Measurements from ENCODE around the gene ADGRG6.

The ADGRG6 gene

GRCh38 chr6:142349215-142349823, 47.5 kb downstream of the ADGRG6 start:
- no peak for DNase-seq (ENCODE audit: low spot score)

- DNase-seq (ENCODE audit: low spot score) = no peak
Measured at GRCh38 chr6:142350309-142350708, 48.5 kb downstream of the ADGRG6 start.

GRCh38 chr6:142353690-142354089, 51.9 kb downstream of the ADGRG6 start:
- no peak for DNase-seq (ENCODE audit: low spot score)

- no peak for DNase-seq (ENCODE audit: low spot score)
Measured at GRCh38 chr6:142354650-142355049, 52.8 kb downstream of the ADGRG6 start.

GRCh38 chr6:142355520-142356174, 53.8 kb downstream of the ADGRG6 start:
- DNase-seq (ENCODE audit: low spot score) = no peak

GRCh38 chr6:142356201-142356883, 54.5 kb downstream of the ADGRG6 start:
- no peak for DNase-seq (ENCODE audit: low spot score)

- no peak for DNase-seq (ENCODE audit: low spot score)
Measured at GRCh38 chr6:142356884-142357225, 55.0 kb downstream of the ADGRG6 start.

- DNase-seq (ENCODE audit: low spot score) = no peak
Measured at GRCh38 chr6:142357879-142358278, 56.1 kb downstream of the ADGRG6 start.

- no peak for DNase-seq (ENCODE audit: low spot score)
Measured at GRCh38 chr6:142359271-142359960, 57.6 kb downstream of the ADGRG6 start.

GRCh38 chr6:142361345-142361744, 59.5 kb downstream of the ADGRG6 start:
- no peak for DNase-seq (ENCODE audit: low spot score)

GRCh38 chr6:142361779-142362750, 60.3 kb downstream of the ADGRG6 start:
- no peak for DNase-seq (ENCODE audit: low spot score)

GRCh38 chr6:142367061-142367460, 65.3 kb downstream of the ADGRG6 start:
- no peak for DNase-seq (ENCODE audit: low spot score)

GRCh38 chr6:142367501-142368018, 65.8 kb downstream of the ADGRG6 start:
- no peak for DNase-seq (ENCODE audit: low spot score)

- no peak for DNase-seq (ENCODE audit: low spot score)
Measured at GRCh38 chr6:142369266-142369665, 67.5 kb downstream of the ADGRG6 start.

- DNase-seq (ENCODE audit: low spot score) = no peak
Measured at GRCh38 chr6:142372348-142372747, 70.5 kb downstream of the ADGRG6 start.

GRCh38 chr6:142373268-142374090, 71.7 kb downstream of the ADGRG6 start:
- no peak for DNase-seq (ENCODE audit: low spot score)

- DNase-seq (ENCODE audit: low spot score) = no peak
Measured at GRCh38 chr6:142374091-142374770, 72.4 kb downstream of the ADGRG6 start.

- peak; percentile 88 for DNase-seq (ENCODE audit: low spot score)
Measured at GRCh38 chr6:142374965-142375733, 73.3 kb downstream of the ADGRG6 start.

- DNase-seq (ENCODE audit: low spot score) = no peak
Measured at GRCh38 chr6:142376115-142376514, 74.3 kb downstream of the ADGRG6 start.
